Right lung (tissue), 5 donors: ENCODE results near the gene CYP17A1. TPM values are rescaled to one million over a fixed set of nuclear protein-coding genes. Genes with fewer than 3 reads are reported as not detected.

Experiments
- polyA plus RNA-seq, 5 donors: library from polyadenylated mRNA; unstranded; fragments of 120-200 nt; gene quantifications; one replicate each; pipeline versions ENCODE4 v1.2.1 to v1.2.3, GENCODE V29; 2013; ENCODE audit warnings: inconsistent platforms in 1 of 5, low replicate concordance in 1 of 5; ENCODE audit not compliant: insufficient read length in 5 of 5, insufficient read depth in 1 of 5

CYP17A1 gene
- polyA plus RNA-seq, 5 donors, result 0.09 to 0.51 (median 0.22) TPM

Other genes starting within 250 kb of the CYP17A1 start
- gene TRIM8, start 192.9 kb downstream of the CYP17A1 start, polyA plus RNA-seq, result 100 to 1,000 TPM in 2 of 5 donors, 10 to 100 TPM in 3; 68.5 to 132 (median 95.1) TPM
- 10 to 100 TPM; 20.5 to 23.5 (median 22.6) TPM for gene ARL3, start 123.0 kb downstream of the CYP17A1 start, polyA plus RNA-seq
- gene SFXN2, start 122.8 kb downstream of the CYP17A1 start, polyA plus RNA-seq, result 10 to 100 TPM; 14.5 to 18.6 (median 17.1) TPM
- 10 to 100 TPM; 37.6 to 46.4 (median 40.9) TPM for gene WBP1L, start 93.5 kb downstream of the CYP17A1 start, polyA plus RNA-seq
- 10 to 100 TPM; 40.6 to 57.2 (median 46.9) TPM for gene BORCS7, start 16.8 kb upstream of the CYP17A1 start, polyA plus RNA-seq
- gene AS3MT, start 32.1 kb upstream of the CYP17A1 start, polyA plus RNA-seq, result 10 to 100 TPM; 11.5 to 23.7 (median 18.3) TPM
- gene CNNM2, start 80.9 kb upstream of the CYP17A1 start, polyA plus RNA-seq, result 1 to 10 TPM; 5.8 to 9.4 (median 6.1) TPM